GM12874 (cell line): Measurements from ENCODE around the gene FRMD3.

Experiments used
- TF ChIP-seq, protein P1 (sequence below): IDR thresholded peaks from 2 replicates; pipeline ENCODE4 v1.5.1; 2011; ENCODE audit warnings: low read depth, mild to moderate bottlenecking, control low read depth, low read length, moderate library complexity; ENCODE audit not compliant: insufficient read depth

The FRMD3 gene

GRCh38 chr9:83349031-83349430 lies 189.2 kb downstream of the FRMD3 start:
- TF ChIP-seq, protein P1, sequence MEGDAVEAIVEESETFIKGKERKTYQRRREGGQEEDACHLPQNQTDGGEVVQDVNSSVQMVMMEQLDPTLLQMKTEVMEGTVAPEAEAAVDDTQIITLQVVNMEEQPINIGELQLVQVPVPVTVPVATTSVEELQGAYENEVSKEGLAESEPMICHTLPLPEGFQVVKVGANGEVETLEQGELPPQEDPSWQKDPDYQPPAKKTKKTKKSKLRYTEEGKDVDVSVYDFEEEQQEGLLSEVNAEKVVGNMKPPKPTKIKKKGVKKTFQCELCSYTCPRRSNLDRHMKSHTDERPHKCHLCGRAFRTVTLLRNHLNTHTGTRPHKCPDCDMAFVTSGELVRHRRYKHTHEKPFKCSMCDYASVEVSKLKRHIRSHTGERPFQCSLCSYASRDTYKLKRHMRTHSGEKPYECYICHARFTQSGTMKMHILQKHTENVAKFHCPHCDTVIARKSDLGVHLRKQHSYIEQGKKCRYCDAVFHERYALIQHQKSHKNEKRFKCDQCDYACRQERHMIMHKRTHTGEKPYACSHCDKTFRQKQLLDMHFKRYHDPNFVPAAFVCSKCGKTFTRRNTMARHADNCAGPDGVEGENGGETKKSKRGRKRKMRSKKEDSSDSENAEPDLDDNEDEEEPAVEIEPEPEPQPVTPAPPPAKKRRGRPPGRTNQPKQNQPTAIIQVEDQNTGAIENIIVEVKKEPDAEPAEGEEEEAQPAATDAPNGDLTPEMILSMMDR = no peak

DNA sequence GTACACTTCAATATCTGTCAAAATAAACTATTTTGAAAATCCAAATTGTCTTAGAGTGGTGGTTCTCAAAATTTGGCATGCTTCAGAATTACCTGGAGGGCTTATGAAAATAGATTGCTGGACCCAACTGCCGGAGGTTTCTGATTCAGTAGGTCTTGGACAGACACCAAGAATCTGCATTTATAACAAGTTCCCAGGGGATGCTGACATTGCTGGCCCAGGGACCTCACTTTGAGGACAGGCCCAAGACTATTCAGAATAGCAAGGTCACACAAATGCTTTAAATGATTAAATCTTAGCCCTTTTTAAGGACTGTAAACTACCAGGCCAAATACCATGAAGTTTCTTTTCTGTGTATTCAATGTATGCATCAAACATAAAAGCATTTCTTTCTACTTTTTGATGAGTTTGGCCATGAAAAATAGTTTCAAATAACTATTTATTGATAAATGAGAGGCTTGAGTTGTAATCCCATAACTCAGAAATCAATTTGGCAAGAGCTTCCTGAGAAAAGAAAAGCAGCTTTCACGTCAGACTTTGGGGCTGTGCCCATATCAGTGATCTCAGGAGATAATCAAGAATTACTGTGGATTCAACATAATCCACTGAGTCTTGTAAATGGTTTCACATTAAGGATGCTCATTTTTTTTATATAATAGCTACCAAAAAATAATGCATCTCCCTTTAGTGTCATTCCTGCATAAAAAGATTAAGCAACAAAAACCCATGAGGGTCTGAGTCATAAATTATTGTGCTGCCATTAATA lies 191.4 kb downstream of the FRMD3 start:
- TF ChIP-seq, protein P1 = no peak

DNA sequence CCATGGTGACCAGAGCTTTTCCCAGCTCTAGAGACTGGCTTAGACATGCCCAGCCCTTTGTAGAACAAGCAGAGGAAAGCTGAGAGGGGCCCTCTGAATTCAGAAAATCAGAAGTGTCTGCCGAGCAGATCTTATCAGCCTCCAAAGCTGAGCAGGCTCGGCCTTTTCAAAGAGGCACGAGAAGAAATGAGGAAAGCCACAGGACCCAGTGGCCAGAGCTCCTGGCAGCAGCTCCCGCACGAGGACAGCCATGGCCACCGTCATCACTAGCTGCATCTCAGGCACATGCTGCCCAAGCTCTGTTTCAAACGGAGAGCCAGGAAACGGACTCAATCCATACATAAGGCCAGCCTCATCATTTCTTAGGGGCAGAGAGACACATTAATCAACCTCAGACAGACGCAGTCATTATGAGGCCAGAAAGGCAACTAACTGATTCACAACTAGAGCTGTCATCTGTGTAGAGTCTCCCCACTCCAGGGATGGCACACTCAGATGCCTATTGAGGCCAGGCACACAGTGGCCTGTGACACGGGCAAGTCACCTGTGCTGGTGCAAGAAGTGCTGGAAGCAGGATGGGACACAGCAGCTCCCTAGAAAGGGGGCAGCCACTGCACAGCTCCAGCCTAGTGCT lies 194.7 kb downstream of the FRMD3 start:
- TF ChIP-seq, protein P1 = no peak

- TF ChIP-seq, protein P1 = no peak
Observed at GRCh38 chr9:83342731-83343130, 195.5 kb downstream of the FRMD3 start.

DNA sequence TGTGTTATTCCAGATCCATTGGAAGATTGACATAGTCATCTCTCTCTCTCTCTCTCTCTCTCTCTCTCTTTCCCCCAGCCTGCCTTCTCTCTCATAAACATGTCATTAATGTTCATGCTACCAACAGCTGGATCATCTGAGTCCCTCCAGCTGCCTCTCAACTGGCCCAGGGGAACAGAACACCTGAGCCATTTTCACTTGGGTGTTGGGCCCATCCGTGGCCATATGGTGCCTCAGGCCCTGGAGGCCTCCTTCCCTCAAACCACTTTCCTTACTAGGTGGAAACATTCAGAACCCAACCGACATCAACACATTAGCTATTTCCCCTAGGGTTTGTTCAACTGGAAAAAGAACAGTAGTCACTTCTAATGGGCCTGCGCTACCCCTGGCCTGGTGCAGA lies 196.2 kb downstream of the FRMD3 start:
- TF ChIP-seq, protein P1 = no peak

DNA sequence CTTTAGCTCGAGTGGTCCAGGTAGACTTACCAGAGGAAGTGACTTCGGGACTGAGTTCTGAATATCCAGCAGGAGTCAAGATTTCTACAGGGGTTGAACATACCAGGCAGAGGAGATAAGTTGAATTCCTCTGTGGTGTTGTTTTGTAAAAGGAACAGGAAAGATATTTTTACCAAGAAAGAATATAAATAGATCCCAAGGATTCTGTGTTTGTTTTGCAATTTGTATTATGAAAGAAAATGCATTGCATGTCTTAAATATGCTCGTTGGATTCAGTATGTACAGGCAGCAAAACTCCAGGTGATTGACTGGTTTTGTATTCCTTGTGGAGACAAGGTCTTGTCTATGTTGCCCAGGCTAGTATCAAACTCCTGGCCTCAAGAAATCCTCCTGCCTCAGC lies 197.8 kb downstream of the FRMD3 start:
- TF ChIP-seq, protein P1 = no peak

GRCh38 chr9:83339435-83339834 lies 198.8 kb downstream of the FRMD3 start:
- TF ChIP-seq, protein P1 = no peak
